ENCODE measurements around the gene NT5C3A. TPM values are rescaled to one million over a fixed set of nuclear protein-coding genes. Genes with fewer than 3 reads are reported as not detected.

The NT5C3A gene
- total and polyA plus RNA-seq, 4 donors, result 19.0 to 48.1 (median 23.7) TPM

DNA sequence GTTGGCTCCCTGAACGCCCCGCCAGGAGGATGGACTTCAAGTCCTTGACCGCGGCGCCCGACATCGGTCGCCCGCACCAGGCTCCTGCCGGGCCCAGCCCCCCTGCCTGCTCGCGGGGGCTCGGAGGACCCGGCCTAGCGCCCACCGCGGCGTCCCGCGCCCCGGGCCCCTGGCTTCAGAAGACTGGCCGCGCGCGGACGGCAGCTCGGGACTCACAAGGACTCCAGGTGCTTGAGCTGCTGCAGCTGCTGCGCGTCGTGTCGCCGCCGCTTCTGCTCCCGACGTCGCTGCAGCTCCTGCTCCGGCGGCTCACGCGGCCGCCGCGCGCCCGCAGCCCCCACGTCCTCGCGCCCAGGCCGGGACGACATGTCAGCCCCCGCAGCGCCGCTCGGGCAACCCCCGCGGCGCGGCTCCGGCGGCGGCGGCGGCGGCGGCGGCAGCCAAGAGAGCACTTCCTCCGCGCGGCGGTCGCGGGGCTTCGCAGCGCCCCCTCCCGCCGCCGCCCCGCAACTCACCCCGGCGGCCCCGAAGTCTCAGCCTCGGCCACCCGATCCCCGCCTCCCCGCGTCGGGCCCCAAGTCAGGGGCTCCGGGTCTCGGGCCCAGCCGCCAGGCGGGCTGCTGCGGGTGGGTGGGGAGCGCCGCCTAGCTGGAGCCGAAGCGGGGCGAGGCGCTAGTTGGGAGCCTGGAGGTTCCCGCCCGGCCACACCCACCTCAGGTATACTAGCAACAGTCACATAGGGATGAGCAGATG, 46.6 kb upstream of the NT5C3A start, which contains the start of gene RP9:
Gene RP9 (minus strand): TSS at position 400 of the 753 bp plus-strand sequence. CDS start 32 bp downstream, at position 368.
- peak within 1 kb of the TSS; percentile 81 to 90 for H3K9ac ChIP-seq (ENCODE audit: insufficient read depth in 1 of 2, low read length in 2 of 2)
- TF ChIP-seq, protein P1, sequence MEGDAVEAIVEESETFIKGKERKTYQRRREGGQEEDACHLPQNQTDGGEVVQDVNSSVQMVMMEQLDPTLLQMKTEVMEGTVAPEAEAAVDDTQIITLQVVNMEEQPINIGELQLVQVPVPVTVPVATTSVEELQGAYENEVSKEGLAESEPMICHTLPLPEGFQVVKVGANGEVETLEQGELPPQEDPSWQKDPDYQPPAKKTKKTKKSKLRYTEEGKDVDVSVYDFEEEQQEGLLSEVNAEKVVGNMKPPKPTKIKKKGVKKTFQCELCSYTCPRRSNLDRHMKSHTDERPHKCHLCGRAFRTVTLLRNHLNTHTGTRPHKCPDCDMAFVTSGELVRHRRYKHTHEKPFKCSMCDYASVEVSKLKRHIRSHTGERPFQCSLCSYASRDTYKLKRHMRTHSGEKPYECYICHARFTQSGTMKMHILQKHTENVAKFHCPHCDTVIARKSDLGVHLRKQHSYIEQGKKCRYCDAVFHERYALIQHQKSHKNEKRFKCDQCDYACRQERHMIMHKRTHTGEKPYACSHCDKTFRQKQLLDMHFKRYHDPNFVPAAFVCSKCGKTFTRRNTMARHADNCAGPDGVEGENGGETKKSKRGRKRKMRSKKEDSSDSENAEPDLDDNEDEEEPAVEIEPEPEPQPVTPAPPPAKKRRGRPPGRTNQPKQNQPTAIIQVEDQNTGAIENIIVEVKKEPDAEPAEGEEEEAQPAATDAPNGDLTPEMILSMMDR (IDR thresholded peaks at IDR 0.05; ENCODE audit: control extremely low read depth, extremely low read depth), result peak; percentile 27
- no peaks in the 10 kb centered on the region for H3K27me3 ChIP-seq (ENCODE audit: control insufficient read depth in 3 of 3, insufficient read depth in 3 of 3, low read length in 2 of 3)
- no peaks in the 10 kb centered on the region for H3K9me3 ChIP-seq (ENCODE audit: control insufficient read depth in 4 of 4, insufficient read depth in 3 of 4, low read length in 3 of 4)
- ATAC-seq (ENCODE audit: insufficient read depth, low FRiP score) (peak; percentile 95), DNase-seq (peak; percentile 86 to 89 (median 89))
- H3K27ac ChIP-seq (ENCODE audit: low read depth in 1 of 2, low read length in 1 of 2), result peak within 1 kb of the TSS; percentile 89 to 90
- no peaks in the 10 kb centered on the region for H3K36me3 ChIP-seq (ENCODE audit: control insufficient read depth in 4 of 4, insufficient read depth in 4 of 4, low read length in 4 of 4)
- peak within 1 kb of the TSS; percentile 100 for H3K4me3 ChIP-seq
- peaks cover 5 to 22% (median 11%) of the 10 kb centered on the region in 5 donors for H3K4me1 ChIP-seq (ENCODE audit: control insufficient read depth in 5 of 5, insufficient read depth in 5 of 5, low read length in 5 of 5)
- 0% methylated on average over 80 to 100 of the region's 100 CpGs for WGBS, 2 donors

DNA sequence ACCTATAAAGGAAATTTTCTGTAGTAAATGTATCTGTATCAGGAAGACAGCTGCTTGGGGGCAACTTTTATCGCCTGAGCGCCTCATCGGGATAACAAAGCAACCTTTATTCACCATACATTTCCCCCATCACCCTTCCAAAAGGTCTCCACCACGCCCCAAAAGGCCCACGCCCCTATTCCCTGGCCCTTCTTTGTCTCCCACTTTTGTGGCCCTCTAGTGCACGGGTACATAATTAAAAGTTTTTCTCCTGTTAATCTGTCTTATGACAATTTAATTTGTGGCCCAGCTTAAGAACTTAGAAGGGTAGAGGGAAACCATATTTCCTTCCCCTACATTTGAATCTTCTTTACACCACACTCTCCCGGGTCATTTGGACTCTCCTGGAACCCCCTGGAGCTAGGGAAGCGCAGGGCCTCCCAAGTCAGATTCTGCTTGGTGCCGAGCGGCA, 46.0 kb upstream of the NT5C3A start:
- Histone ChIP-seq H3K9me3 (ENCODE audit: control insufficient read depth in 4 of 4, insufficient read depth in 3 of 4, low read length in 3 of 4) (no peaks in the 10 kb centered on the region), H3K4me1 (ENCODE audit: control insufficient read depth in 5 of 5, insufficient read depth in 5 of 5, low read length in 5 of 5) (peaks cover 5 to 21% (median 11%) of the 10 kb centered on the region in 5 donors), H3K36me3 (ENCODE audit: control insufficient read depth in 4 of 4, insufficient read depth in 4 of 4, low read length in 4 of 4) (peaks cover 0 to 3% (median under 1%) of the 10 kb centered on the region in 4 donors), H3K9ac (ENCODE audit: insufficient read depth in 1 of 2, low read length in 2 of 2) (peak overlapping the region; percentile 81 to 90), H3K27ac (ENCODE audit: low read depth in 1 of 2, low read length in 1 of 2) (peak overlapping the region; percentile 89 to 90), H3K4me3 (peak overlapping the region; percentile 100), H3K27me3 (ENCODE audit: control insufficient read depth in 3 of 3, insufficient read depth in 3 of 3, low read length in 2 of 3) (no peaks in the 10 kb centered on the region)
- TF ChIP-seq, protein P1 (IDR thresholded peaks at IDR 0.05; ENCODE audit: control extremely low read depth, extremely low read depth), result no peak
- no peak for ATAC-seq (ENCODE audit: insufficient read depth, low FRiP score)
- 1% methylated on average over 10 of the region's 10 CpGs for WGBS, 2 donors
- DNase-seq, result no peak

DNA sequence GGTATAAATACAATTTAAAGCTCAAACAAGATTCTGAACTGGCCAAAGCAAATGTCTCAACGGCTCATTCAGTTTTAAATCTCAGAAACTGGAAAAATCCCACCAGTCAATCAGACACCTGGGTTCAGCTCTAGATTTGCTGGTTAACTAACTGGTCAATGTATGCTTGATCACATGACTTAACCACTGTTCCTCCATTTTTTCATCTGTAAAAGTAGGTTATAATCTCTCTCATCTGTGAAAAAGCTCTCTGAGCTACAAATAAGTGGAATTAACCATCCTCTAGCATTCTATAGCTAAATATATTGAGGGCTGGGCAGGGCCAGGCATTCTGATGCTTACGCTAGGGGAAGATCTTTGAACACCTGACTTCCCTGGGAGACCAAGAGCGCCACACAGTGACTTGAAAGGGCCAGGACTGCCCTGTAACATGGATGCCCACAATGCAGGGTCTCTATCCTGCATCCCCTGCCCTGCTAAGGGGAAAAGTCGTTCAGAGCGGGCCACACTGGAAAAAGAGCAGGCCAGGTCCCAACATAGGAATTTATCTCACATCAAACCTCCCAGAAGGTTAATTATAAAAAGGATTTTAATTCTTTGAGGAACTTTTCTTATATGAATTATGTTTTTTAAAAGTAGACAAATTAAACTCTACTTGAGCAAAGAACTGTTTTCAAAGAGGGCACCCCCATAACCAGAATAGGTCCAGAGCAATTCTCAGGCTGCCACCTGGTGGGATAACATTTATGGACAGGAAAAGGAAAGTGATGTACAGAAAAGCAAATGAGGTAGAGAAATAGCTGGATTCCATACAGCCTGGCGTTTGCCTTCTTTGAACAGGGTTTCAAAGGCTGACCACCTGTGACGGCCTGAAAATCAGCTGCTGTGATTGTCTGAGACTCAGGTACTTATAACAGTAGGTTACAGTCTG, 44.8 kb upstream of the NT5C3A start:
- no peak for ATAC-seq (ENCODE audit: insufficient read depth, low FRiP score)

More for the DNA sequence above, 44.8 kb upstream of the NT5C3A start:
- TF ChIP-seq, protein P1 (IDR thresholded peaks at IDR 0.05; ENCODE audit: control extremely low read depth, extremely low read depth), result no peak
- peak overlapping the region in 1 of 2 donors; percentile 90 for H3K9ac ChIP-seq (ENCODE audit: insufficient read depth in 1 of 2, low read length in 2 of 2)
- peaks cover 5 to 21% (median 11%) of the 10 kb centered on the region in 5 donors for H3K4me1 ChIP-seq (ENCODE audit: control insufficient read depth in 5 of 5, insufficient read depth in 5 of 5, low read length in 5 of 5)
- H3K27me3 ChIP-seq (ENCODE audit: control insufficient read depth in 3 of 3, insufficient read depth in 3 of 3, low read length in 2 of 3), result no peaks in the 10 kb centered on the region
- no peaks in the 10 kb centered on the region for H3K9me3 ChIP-seq (ENCODE audit: control insufficient read depth in 4 of 4, insufficient read depth in 3 of 4, low read length in 3 of 4)
- WGBS, 2 donors, result 46 to 54% methylated on average over 7 of the region's 7 CpGs
- peak overlapping the region; percentile 56 to 89 for H3K27ac ChIP-seq (ENCODE audit: low read depth in 1 of 2, low read length in 1 of 2)
- peaks cover 3 to 14% (median 8%) of the 10 kb centered on the region in 4 donors for H3K36me3 ChIP-seq (ENCODE audit: control insufficient read depth in 4 of 4, insufficient read depth in 4 of 4, low read length in 4 of 4)
- no peak overlapping the region for H3K4me3 ChIP-seq
- DNase-seq, result peak; percentile 61 to 72 (median 71)

All from lung (tissue), 12 donors.